Raji (cell line): Measurements from ENCODE around the gene ZNF189.

Experiments
- POLR2A ChIP-seq: IDR thresholded peaks from 2 replicates; pipeline ENCODE4 v1.6.1; 2011; ENCODE audit warnings: low read depth, low read length, control low read depth; ENCODE audit not compliant: insufficient read depth

ZNF189 gene

GRCh38 chr9:101449071-101449721 lies 50.5 kb downstream of the ZNF189 start:
- TF ChIP-seq POLR2A, result no peak

- no peak for TF ChIP-seq POLR2A
These were observed 52.3 kb downstream of the ZNF189 start for GRCh38 chr9:101450931-101451330.

- no peak for TF ChIP-seq POLR2A
These were observed 52.8 kb downstream of the ZNF189 start for GRCh38 chr9:101451498-101451897.

- TF ChIP-seq POLR2A, result no peak
These were observed 55.3 kb downstream of the ZNF189 start for GRCh38 chr9:101453776-101454570.

GRCh38 chr9:101455656-101456240 lies 57.1 kb downstream of the ZNF189 start:
- TF ChIP-seq POLR2A, result no peak

GRCh38 chr9:101457003-101457402 lies 58.4 kb downstream of the ZNF189 start:
- TF ChIP-seq POLR2A, result no peak

GRCh38 chr9:101458963-101459631 lies 60.4 kb downstream of the ZNF189 start:
- no peak for TF ChIP-seq POLR2A
